Upper lobe of right lung (tissue), 1 donor: ENCODE measurements around the gene LHFPL2. TPM values are rescaled to one million over a fixed set of nuclear protein-coding genes. Genes with fewer than 3 reads are reported as not detected.
A peak's percentile ranks its signal among the peaks of the same experiment; 100 is the strongest.

Source experiments
- ATAC-seq: fragments of 200-7000 bp; cut with Tn5 transposase; one replicate; pipeline ENCODE4 v1.9.1; 2020; ENCODE audit warnings: mild to moderate bottlenecking, moderate library complexity
- DNase-seq: peaks from one replicate; pipeline ENCODE4 v3.0.0-alpha.2; 2020
- H3K27ac ChIP-seq: fragments of 200-600 bp; one replicate; pipeline ENCODE4 v1.8.0; 2022
- H3K27me3 ChIP-seq: fragments of 200-600 bp; one replicate; pipeline ENCODE4 v1.8.0; 2022; ENCODE audit warnings: mild to moderate bottlenecking
- H3K36me3 ChIP-seq: fragments of 200-600 bp; one replicate; pipeline ENCODE4 v1.8.0; 2022
- H3K4me1 ChIP-seq: fragments of 200-600 bp; one replicate; pipeline ENCODE4 v1.8.0; 2022
- H3K4me3 ChIP-seq: fragments of 200-600 bp; one replicate; pipeline ENCODE4 v1.8.0; 2022; ENCODE audit warnings: mild to moderate bottlenecking
- H3K9me3 ChIP-seq: fragments of 200-600 bp; one replicate; pipeline ENCODE4 v1.8.0; 2022
- CTCF ChIP-seq: fragments of 200-600 bp; IDR thresholded peaks from one replicate; pipeline ENCODE4 v1.8.0; 2022; ENCODE audit warnings: antibody characterized with exemption
- intact Hi-C: fragments of 100-400 bp; cut with DNase I; formaldehyde crosslinking; loops from one replicate; pipeline ENCODE4 v1.11.0; 2022
- total RNA-seq: library from RNA; stranded (reverse); fragmentation: NEBNext Ultra II Directional; extraction: Animal tissue kit (Norgen Biotek cat#: 25700); gene quantifications from one replicate; pipeline ENCODE4 v1.2.1, GENCODE V29; 2021
- donor health status: DM: no; HTN: yes; CAD: no; lungs with severe emphysema.

LHFPL2 gene
- total RNA-seq, 1 donor from 2014 or later = 41.0 TPM

- TF ChIP-seq CTCF = no peak
- no peak for ATAC-seq
- Histone ChIP-seq H3K9me3 (no peaks in the 10 kb centered on the region), H3K27ac (no peak overlapping the region), H3K4me1 (peaks cover 7% of the 10 kb centered on the region), H3K27me3 (no peaks in the 10 kb centered on the region), H3K36me3 (no peaks in the 10 kb centered on the region), H3K4me3 (no peak overlapping the region)
- intact Hi-C loops = no loop called here
- DNase-seq = no peak
Measured at GRCh38 chr5:78649861-78650496, 1.4 kb upstream of the LHFPL2 start.

- intact Hi-C loops = no loop called here
- H3K4me3 ChIP-seq = peak overlapping the region; percentile 74
- H3K4me1 ChIP-seq = peaks cover 7% of the 10 kb centered on the region
- H3K27me3 ChIP-seq = no peaks in the 10 kb centered on the region
- H3K36me3 ChIP-seq = no peaks in the 10 kb centered on the region
- no peaks in the 10 kb centered on the region for H3K9me3 ChIP-seq
- ATAC-seq = no peak
- H3K27ac ChIP-seq = peak overlapping the region; percentile 78
- no peak for DNase-seq
- no peak for TF ChIP-seq CTCF
Measured at GRCh38 chr5:78649211-78649695, 681 bp upstream of the LHFPL2 start.

DNA sequence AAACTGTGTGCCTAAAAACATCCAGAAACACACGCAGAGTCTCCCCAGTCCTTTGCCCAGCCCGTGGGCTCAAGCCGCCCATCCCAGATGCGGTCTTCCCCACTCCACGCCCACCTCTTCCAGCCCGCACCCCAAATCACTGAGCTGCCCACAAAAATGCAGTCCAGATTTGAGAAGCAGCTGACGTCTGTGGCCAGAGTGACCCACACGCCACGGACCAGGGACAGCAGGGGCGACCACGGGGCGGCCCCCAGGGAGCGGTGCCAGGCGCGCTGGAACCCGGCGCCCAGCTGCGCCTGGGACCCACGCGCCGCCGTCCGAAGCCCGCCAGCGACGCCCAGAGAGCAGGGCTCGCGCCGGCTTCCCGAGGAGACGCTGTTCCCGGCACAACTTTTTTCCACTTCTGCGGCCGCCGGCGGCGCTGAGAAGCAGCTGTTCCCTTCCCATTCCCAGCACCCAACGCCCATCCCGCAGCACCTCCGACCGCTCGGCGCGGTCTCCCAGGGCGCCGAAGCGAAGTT lies 674 bp downstream of the LHFPL2 start:
- Histone ChIP-seq H3K27ac (peak overlapping the region; percentile 78), H3K27me3 (no peaks in the 10 kb centered on the region), H3K36me3 (no peaks in the 10 kb centered on the region), H3K9me3 (no peaks in the 10 kb centered on the region), H3K4me3 (peak overlapping the region; percentile 74), H3K4me1 (peaks cover 7% of the 10 kb centered on the region)
- no peak for TF ChIP-seq CTCF
- ATAC-seq (peak; percentile 64), DNase-seq (peak; percentile 83)
- intact Hi-C loops = no loop called here

GRCh38 chr5:78647351-78647818 lies 1.2 kb downstream of the LHFPL2 start:
- ATAC-seq = no peak
- H3K27me3 ChIP-seq = no peaks in the 10 kb centered on the region
- DNase-seq = no peak
- H3K9me3 ChIP-seq = no peaks in the 10 kb centered on the region
- peaks cover 7% of the 10 kb centered on the region for H3K4me1 ChIP-seq
- H3K4me3 ChIP-seq = peak overlapping the region; percentile 74
- peak overlapping the region; percentile 78 for H3K27ac ChIP-seq
- TF ChIP-seq CTCF = no peak
- intact Hi-C loops = no loop called here
- H3K36me3 ChIP-seq = no peaks in the 10 kb centered on the region

DNA sequence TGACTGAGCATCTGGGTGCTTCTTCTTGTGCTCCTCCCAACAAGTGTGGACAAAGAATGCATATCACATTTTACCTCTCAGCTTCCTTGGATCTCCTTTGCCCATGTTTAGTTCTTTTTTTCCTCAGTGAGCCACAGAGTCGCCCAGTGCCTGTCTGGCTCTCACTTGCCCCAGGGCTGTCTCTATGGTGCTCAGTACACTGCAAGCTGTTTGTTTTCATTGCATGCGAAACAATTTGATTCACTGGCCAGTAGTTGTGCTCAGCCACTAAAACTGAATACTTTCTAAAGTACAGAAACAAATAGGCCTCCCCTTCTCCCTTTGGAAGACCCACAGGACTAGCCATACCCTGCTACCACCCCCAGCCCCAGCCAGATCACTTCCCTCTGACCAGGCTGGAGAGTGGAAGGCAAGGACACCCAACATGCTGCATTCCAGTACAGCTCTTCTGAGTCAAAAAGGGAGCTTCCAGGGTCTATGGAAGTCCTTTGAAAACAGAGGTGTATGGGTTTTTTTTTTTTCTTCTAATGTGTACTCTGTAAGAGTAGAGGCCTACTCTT lies 3.8 kb downstream of the LHFPL2 start:
- ATAC-seq (no peak), DNase-seq (no peak)
- Histone ChIP-seq H3K4me3 (no peak overlapping the region), H3K36me3 (no peaks in the 10 kb centered on the region), H3K27ac (no peak overlapping the region), H3K4me1 (peaks cover 7% of the 10 kb centered on the region), H3K9me3 (no peaks in the 10 kb centered on the region), H3K27me3 (no peaks in the 10 kb centered on the region)
- intact Hi-C loops = no loop called here
- no peak for TF ChIP-seq CTCF
